IPS-20b (cell line): ENCODE results near the gene SMIM32.

Experiments
- H3K27ac ChIP-seq: one replicate; pipeline ENCODE4 v1.5.1; 2013; ENCODE audit warnings: low read length
- H3K27me3 ChIP-seq: 2 replicates; pipeline ENCODE4 v1.6.1; 2013; ENCODE audit warnings: mild to moderate bottlenecking, low read length, inconsistent platforms; ENCODE audit not compliant: insufficient read depth
- H3K36me3 ChIP-seq: 2 replicates; pipeline ENCODE4 v1.6.1; 2013; ENCODE audit warnings: low read depth, mild to moderate bottlenecking, inconsistent platforms, low read length, moderate library complexity; ENCODE audit not compliant: insufficient read depth
- H3K4me1 ChIP-seq: 2 replicates; pipeline ENCODE4 v1.6.1; 2013; ENCODE audit warnings: mild to moderate bottlenecking, control low read depth, inconsistent platforms, low read length, moderate library complexity; ENCODE audit not compliant: insufficient read depth
- H3K4me3 ChIP-seq: 2 replicates; pipeline ENCODE4 v1.5.1; 2013; ENCODE audit warnings: mild to moderate bottlenecking, low read length, inconsistent platforms
- H3K9ac ChIP-seq: 2 replicates; pipeline ENCODE4 v1.6.1; 2013; ENCODE audit warnings: low read depth, mild to moderate bottlenecking, inconsistent platforms, low read length, moderate library complexity
- H3K9me3 ChIP-seq: 2 replicates; pipeline ENCODE4 v1.6.1; 2013; ENCODE audit warnings: mild to moderate bottlenecking, low read depth, low read length, inconsistent platforms; ENCODE audit not compliant: insufficient read depth

SMIM32 gene

DNA sequence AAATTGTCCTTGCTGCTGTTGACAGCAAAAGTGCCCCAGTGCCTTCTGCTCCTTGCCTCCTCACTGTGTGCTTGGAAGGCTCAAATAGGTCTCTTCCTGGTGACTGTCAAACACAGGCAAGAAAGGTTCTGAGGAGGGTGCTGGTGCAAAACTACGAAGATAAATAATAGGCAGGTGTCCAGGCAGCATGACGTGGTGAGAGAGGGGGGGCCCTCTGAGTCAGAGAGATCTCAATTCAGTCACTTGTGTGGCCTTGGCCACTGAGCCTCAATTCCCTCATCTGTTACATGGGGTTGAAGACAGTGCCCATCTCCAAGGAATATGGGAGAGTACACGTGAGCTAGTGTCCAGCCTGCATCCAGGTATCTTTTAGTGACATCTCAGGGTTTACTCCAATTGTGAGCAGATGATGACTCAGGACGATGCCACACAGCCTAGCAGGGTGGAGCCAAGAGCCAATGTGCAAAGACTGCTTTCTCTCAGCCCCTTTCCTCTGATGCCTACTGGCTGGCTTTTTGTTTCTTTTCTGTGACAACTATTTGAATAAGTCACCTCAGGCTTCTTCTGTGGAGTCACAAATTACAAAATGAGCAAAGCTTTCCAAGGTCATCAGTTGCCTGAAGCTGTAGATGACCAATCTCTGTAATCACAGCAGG is 29.7 kb upstream of the SMIM32 start:
- Histone ChIP-seq H3K36me3 (no peaks in the 10 kb centered on the region), H3K9me3 (0 out of 2 replicates have a peak, but pooled peaks cover 6% of the 10 kb centered on the region), H3K4me1 (peaks cover 2% of the 10 kb centered on the region; the same call in 1 of the 2 replicates), H3K4me3 (no peak overlapping the region), H3K27me3 (no peaks in the 10 kb centered on the region), H3K9ac (no peak overlapping the region), H3K27ac (no peak overlapping the region)

DNA sequence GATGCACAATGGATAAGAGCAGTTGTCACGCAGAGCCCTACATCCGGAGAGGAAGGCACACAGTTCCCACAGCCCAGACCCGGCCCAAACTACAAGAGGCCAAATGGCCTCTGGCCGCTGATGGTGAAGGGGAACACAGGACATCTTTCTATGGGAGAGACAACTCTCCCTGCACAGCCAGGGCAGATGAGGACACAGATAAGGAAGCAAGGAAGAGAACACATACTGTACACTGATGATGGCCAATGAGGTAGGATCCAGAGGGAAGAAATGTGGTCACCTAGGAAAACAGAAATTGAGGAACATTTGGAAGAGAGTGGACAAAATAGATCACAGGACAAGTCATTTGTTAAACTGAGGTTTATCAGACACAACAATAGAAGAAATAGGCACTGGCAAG is 28.4 kb upstream of the SMIM32 start:
- H3K4me3 ChIP-seq = no peak overlapping the region
- no peaks in the 10 kb centered on the region for H3K36me3 ChIP-seq
- H3K27ac ChIP-seq = no peak overlapping the region
- 0 out of 2 replicates have a peak, but pooled peaks cover 2% of the 10 kb centered on the region for H3K4me1 ChIP-seq
- no peak overlapping the region for H3K9ac ChIP-seq
- no peaks in the 10 kb centered on the region for H3K27me3 ChIP-seq
- 0 out of 2 replicates have a peak, but pooled peaks cover 6% of the 10 kb centered on the region for H3K9me3 ChIP-seq

DNA sequence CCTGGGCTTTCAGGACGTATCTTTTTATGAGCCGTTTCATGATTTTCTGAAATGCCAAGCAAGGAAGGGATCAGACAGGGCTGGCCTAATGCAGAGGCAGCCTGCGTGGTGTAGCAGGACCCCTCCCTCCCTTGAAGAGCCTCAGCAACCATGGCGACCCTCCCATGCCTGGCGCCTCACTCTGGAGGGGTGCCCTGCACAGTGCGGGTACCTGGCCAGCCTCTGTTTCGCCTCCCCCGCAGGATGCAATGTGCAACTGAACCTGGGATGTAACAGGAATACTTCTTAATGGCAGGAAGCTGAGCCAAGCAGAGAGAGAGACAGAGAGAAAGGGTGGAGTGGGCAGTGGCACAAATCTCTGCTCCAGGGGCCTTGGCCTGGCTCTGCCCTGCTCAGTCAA is 23.3 kb upstream of the SMIM32 start:
- Histone ChIP-seq H3K4me3 (no peak overlapping the region), H3K27me3 (peaks cover 15% of the 10 kb centered on the region), H3K4me1 (0 out of 2 replicates have a peak, but pooled peaks cover 2% of the 10 kb centered on the region), H3K27ac (no peak overlapping the region), H3K9ac (no peak overlapping the region), H3K36me3 (no peaks in the 10 kb centered on the region), H3K9me3 (0 out of 2 replicates have a peak, but pooled peaks cover 2% of the 10 kb centered on the region)

DNA sequence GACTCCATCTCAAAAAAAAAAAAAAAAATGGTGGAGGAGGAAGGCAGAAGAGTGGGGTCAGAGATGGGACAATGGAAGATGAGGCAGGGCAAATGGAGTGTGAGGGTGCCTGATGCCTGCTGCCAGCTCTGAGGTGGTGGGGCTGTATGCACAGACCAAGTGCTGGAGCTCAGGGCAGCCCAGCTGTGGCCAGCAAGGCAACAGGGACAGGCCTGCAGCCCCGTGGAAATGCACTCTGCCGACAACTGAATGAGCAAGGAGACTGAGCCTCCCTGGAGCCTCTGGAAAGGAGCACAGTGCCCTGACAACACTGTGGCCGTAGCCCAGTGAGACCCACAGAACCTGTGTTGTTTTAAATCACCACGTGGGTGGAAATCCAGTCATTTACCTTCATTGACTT is 22.9 kb upstream of the SMIM32 start:
- Histone ChIP-seq H3K4me1 (peaks cover 2% of the 10 kb centered on the region; the same call in 1 of the 2 replicates), H3K4me3 (no peak overlapping the region), H3K9me3 (no peaks in the 10 kb centered on the region), H3K36me3 (no peaks in the 10 kb centered on the region), H3K27me3 (peaks cover 20% of the 10 kb centered on the region), H3K27ac (no peak overlapping the region), H3K9ac (no peak overlapping the region)

DNA sequence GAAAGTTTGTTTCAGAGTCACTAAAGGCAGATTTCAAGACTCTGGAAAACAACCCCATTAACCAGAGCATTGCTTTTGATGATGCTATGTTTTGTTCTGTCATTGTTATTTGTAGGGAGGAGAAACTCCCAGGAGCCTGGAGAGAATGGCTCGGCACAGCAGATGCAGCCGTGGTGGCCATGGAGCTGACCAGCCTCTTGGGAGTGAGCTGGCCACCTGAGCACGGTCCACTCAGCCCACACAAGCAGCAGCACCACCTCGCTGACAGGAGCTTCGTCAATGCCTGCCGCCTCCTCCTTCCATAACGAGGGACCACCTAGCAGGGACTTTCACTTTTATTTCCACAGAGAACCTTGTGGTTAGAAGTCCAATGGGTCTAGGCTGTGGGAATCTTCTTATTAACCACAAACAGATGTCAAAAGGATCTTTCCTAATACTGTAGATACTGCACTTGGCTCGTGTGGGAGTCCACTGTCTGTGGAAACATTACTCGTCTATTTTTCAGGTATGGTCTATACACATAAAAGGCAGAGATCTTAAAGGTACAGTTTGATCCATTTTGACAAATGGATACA is 21.0 kb upstream of the SMIM32 start:
- no peak overlapping the region for H3K9ac ChIP-seq
- H3K4me1 ChIP-seq = peaks cover 2% of the 10 kb centered on the region; the same call in 1 of the 2 replicates
- H3K27me3 ChIP-seq = peaks cover 38% of the 10 kb centered on the region
- H3K36me3 ChIP-seq = no peaks in the 10 kb centered on the region
- no peak overlapping the region for H3K4me3 ChIP-seq
- H3K27ac ChIP-seq = no peak overlapping the region
- H3K9me3 ChIP-seq = no peaks in the 10 kb centered on the region

DNA sequence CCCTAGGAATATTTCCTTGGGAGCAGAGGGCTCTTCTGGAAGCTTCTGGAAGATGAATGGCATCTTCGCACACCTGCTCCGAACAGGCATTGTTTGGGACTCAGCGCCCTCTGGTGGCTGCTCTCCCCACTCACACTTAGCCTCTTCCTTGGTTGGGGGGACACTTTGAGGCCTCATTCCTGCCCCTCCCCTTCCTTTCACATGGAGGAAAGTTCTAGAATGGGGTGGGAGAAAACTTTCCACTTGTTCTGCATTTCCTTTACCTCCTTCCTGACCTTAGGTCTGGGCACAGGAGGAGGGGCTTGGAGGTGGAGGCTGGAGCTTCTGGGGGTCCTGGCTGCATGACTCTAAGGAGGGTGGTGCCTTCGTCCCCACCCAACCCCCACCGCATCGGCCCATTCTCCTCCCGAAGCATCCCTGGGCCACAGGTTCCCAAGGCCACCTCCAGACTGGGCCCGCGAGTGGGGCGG is 19.3 kb upstream of the SMIM32 start:
- H3K27me3 ChIP-seq = peaks cover 53% of the 10 kb centered on the region
- H3K9me3 ChIP-seq = no peaks in the 10 kb centered on the region
- no peaks in the 10 kb centered on the region for H3K36me3 ChIP-seq
- H3K27ac ChIP-seq = no peak overlapping the region
- no peak overlapping the region for H3K4me3 ChIP-seq
- H3K4me1 ChIP-seq = peaks cover 2% of the 10 kb centered on the region; the same call in 1 of the 2 replicates
- no peak overlapping the region for H3K9ac ChIP-seq

DNA sequence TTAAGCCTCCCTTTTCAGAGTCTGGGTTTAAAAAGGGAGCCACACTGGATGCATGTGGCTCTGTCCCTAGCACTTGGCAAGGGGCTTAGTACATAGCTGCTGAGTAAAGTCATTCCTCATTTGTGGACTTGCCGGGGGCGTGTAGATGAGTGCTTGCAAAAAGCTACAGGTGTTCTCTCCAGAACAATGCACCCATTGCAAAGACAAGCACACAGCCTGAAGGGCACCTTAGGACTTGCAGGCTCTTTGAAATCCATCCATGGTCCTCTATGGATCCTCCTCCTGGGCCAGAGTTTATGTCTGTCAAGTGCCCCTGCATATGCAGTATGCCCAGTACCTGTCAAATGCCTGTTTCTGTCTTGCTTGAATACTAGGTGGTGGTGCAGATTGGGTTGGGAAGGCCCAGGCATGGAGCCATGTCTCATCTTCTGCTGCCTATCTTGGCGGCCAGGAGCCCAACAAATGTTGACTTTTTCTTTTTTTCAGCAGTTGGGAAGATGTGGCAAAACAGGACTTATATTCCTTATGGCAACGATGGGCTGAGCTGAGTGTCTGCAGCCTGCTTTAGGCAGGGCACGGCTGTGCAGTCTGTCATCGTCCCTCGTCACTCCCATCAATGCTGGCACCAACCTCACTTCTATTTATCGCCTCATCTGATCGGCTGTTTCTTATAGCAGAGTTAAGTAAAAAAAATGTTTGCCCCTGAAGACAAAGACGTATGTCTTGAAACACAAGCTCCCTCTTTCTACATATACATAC is 18.5 kb upstream of the SMIM32 start:
- Histone ChIP-seq H3K4me1 (peaks cover 2% of the 10 kb centered on the region; the same call in 1 of the 2 replicates), H3K4me3 (no peak overlapping the region)

DNA sequence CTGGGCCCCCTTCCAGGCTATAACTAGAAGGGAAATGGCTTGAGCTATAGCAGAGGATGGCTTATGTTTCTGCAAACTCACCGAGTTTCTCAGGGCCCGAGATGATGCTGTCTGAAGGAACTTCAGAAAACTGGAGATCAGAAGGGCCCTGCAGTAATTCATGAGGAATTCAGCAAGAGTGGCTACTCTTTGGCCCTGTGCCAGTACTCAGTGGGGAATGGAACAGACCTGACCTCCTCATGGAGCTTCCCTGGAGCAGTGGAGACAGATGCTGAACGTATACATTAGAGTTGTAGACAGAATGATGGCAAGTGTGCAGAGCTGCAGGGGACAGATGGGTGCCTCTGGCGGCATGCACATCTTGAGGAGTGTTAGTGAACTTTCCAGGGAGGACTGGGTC is 17.3 kb upstream of the SMIM32 start:
- no peaks in the 10 kb centered on the region for H3K36me3 ChIP-seq
- peaks cover 2% of the 10 kb centered on the region; the same call in 1 of the 2 replicates for H3K4me1 ChIP-seq
- H3K4me3 ChIP-seq = no peak overlapping the region
- H3K9ac ChIP-seq = no peak overlapping the region
- peaks cover 4% of the 10 kb centered on the region for H3K9me3 ChIP-seq
- H3K27me3 ChIP-seq = peaks cover 73% of the 10 kb centered on the region
- H3K27ac ChIP-seq = no peak overlapping the region

More for the DNA sequence above, 18.5 kb upstream of the SMIM32 start:
- Histone ChIP-seq H3K36me3 (no peaks in the 10 kb centered on the region), H3K27me3 (peaks cover 61% of the 10 kb centered on the region), H3K9me3 (no peaks in the 10 kb centered on the region), H3K9ac (no peak overlapping the region), H3K27ac (no peak overlapping the region)

DNA sequence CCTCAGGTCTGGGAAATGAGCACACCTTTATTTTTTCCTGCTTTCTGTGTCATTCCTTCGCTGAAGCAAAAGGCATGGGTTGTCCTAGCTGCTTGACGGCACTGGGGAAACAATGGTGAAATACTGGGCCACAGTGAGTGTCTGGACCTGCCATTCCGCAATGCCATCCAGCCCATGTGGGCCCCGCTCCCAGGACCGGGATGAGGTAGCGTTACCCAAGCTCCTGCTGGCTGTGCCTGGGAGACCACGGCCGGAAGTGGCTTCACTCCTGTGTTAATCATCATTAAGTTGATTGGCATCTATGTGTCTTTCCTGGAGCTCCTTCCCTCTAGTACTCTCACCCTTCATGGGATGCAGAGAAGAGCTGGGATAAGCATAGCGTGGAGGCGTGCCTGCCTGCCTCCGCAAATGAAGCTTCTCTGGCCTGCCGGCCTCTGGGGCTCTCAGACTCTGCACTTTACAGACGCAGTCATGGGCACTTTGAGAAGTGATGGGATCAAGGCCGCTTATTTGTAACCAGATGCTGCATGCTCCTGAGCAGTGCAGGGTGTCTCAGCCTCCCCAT is 16.5 kb upstream of the SMIM32 start:
- H3K4me1 ChIP-seq = peaks cover 2% of the 10 kb centered on the region; the same call in 1 of the 2 replicates

DNA sequence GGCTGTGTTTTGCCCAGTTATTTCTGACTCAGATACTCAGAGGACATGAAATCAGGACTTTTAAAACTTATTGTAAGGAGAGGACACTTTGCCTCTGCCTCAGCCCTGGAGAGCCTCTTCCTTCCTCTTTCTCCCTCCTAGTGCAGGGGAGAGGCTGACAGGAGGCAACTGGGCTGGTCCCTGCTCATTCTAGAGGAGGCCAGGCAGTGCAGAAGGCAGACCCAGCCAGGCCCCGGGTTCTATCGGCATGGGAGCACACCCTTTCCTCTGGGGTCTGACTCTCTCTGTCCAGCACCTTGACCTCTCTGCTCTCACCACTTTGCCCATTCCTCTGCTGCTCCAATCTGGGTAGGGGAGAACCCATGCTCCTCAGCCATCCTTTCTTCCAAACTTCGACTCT is 16.0 kb upstream of the SMIM32 start:
- H3K27ac ChIP-seq = no peak overlapping the region
- peaks cover 5% of the 10 kb centered on the region for H3K9me3 ChIP-seq
- H3K9ac ChIP-seq = no peak overlapping the region
- peaks cover 2% of the 10 kb centered on the region; the same call in 1 of the 2 replicates for H3K4me1 ChIP-seq
- no peaks in the 10 kb centered on the region for H3K36me3 ChIP-seq
- H3K4me3 ChIP-seq = no peak overlapping the region
- H3K27me3 ChIP-seq = peaks cover 84% of the 10 kb centered on the region

More for the DNA sequence above, 16.5 kb upstream of the SMIM32 start:
- Histone ChIP-seq H3K27ac (no peak overlapping the region), H3K36me3 (no peaks in the 10 kb centered on the region), H3K27me3 (peaks cover 82% of the 10 kb centered on the region), H3K9ac (no peak overlapping the region), H3K9me3 (peaks cover 5% of the 10 kb centered on the region), H3K4me3 (no peak overlapping the region)

DNA sequence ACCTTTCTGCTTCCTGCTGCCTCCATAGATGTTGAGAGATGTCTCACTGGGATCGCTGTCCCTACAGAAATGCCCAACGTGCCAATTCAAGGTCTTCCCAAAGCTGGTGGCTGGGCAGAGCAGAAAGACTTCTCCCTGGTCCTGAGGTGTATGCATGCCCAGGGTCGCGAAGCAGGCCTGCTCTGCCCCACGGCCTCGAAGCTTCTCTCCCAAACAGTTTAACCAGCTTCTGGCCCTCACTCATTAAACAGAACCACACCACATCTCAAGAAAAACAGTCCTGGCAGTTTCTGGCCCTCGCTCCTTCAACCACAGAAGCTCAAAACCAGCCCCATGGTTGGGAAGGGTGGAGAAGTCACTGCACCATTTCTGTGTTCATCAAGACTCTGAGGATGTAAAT is 14.7 kb upstream of the SMIM32 start:
- Histone ChIP-seq H3K9me3 (peaks cover 5% of the 10 kb centered on the region), H3K9ac (no peak overlapping the region), H3K27ac (no peak overlapping the region), H3K4me1 (peaks cover 2% of the 10 kb centered on the region; the same call in 1 of the 2 replicates), H3K27me3 (peaks cover 84% of the 10 kb centered on the region), H3K36me3 (no peaks in the 10 kb centered on the region), H3K4me3 (no peak overlapping the region)
